HG02623 (cell line): ENCODE measurements around the gene ZBTB12.
"Not testable (repeated sequence)": the region's sequence is repeated elsewhere in the genome, so short reads cannot be mapped to it uniquely, and the experiment has no call there.

Experiments
- ATAC-seq: cut with Tn5 transposase; IDR thresholded peaks from one replicate; pipeline ENCODE4 v1.9.1; 2021; ENCODE audit warnings: moderate library complexity; ENCODE audit not compliant: unreplicated experiment

ZBTB12 gene

GRCh38 chr6:31851980-31852718, 49.7 kb downstream of the ZBTB12 start:
- ATAC-seq, result not testable (repeated sequence)

- ATAC-seq, result no peak
Measured at GRCh38 chr6:31851485-31851832, 50.4 kb downstream of the ZBTB12 start.

- ATAC-seq, result no peak
Measured at GRCh38 chr6:31850765-31851484, 51.0 kb downstream of the ZBTB12 start.
